GM12892 (cell line): ENCODE measurements around the gene TRIOBP.

Experiments used
- POLR2A ChIP-seq: IDR thresholded peaks from 2 replicates; pipeline ENCODE4 v1.6.1; 2011; ENCODE audit warnings: low read depth, low read length, control low read depth
- POLR2AphosphoS5 ChIP-seq: IDR thresholded peaks from 2 replicates; pipeline ENCODE4 v1.6.1; 2011; ENCODE audit warnings: low read depth, low read length, control low read depth

DNA sequence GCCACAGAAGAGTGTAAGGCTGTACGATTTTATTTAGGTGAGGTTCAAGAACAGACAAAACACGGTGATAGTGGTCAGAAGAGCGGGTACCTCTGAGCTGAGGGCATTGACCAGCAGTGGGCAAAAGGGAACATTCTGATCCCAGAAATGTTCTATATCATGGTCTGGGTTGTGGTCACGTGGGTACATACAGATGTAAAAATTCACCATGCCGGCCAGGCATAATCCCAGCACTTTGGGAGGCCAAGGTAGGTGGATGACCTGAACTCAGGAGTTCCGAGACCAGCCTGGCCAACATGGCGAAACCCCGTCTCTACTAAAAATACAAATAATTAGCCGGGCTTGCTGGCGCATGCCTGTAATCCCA is 79.8 kb downstream of the TRIOBP start:
- TF ChIP-seq POLR2AphosphoS5 (no peak), POLR2A (no peak)
